Activated T-helper 1 cell treated with anti-CD3 and anti-CD28 coated beads, Interleukin-12 subunit alpha, Interleukin-12 subunit beta, Interleukin-2, Interleukin-4 antibody, amounts not matched to agents 30 ng/mL and 10 ng/mL and 1 ng/mL, durations not matched to agents 14 hours and 24 hours and 36 hours (primary cell): ENCODE measurements around the gene SEC14L2. TPM values are rescaled to one million over a fixed set of nuclear protein-coding genes. Genes with fewer than 3 reads are reported as not detected.

Experiments
- DNase-seq: peaks from one replicate; pipeline ENCODE4 v3.0.0; 2021; ENCODE audit warnings: low spot score
- H3K27ac Mint-ChIP-seq: one replicate; pipeline ENCODE4 v1.8.0; 2021; ENCODE audit warnings: mild to moderate bottlenecking, mixed read lengths
- H3K27me3 Mint-ChIP-seq: one replicate; pipeline ENCODE4 v1.8.0; 2022; ENCODE audit warnings: mild to moderate bottlenecking, moderate library complexity, mixed read lengths; ENCODE audit not compliant: insufficient read depth
- H3K36me3 Mint-ChIP-seq: one replicate; pipeline ENCODE4 v1.8.0; 2021; ENCODE audit warnings: low read depth, mixed read lengths
- H3K4me1 Mint-ChIP-seq: one replicate; pipeline ENCODE4 v1.8.0; 2021; ENCODE audit warnings: low read depth, mixed read lengths
- H3K4me3 Mint-ChIP-seq: one replicate; pipeline ENCODE4 v1.8.0; 2021; ENCODE audit warnings: mild to moderate bottlenecking, moderate library complexity, mixed read lengths
- H3K9me3 Mint-ChIP-seq: one replicate; pipeline ENCODE4 v1.8.0; 2021; ENCODE audit warnings: mixed read lengths
- intact Hi-C: fragments of 100-400 bp; cut with micrococcal nuclease; formaldehyde crosslinking; loops from one replicate; pipeline ENCODE4 v1.15.1; 2024
- total RNA-seq: library from RNA; stranded (reverse); gene quantifications from 2 replicates; pipeline ENCODE4 v1.2.3, GENCODE V29; 2022

SEC14L2 gene
- total RNA-seq, 1 donor from 2014 or later, result 25.6 TPM

DNA sequence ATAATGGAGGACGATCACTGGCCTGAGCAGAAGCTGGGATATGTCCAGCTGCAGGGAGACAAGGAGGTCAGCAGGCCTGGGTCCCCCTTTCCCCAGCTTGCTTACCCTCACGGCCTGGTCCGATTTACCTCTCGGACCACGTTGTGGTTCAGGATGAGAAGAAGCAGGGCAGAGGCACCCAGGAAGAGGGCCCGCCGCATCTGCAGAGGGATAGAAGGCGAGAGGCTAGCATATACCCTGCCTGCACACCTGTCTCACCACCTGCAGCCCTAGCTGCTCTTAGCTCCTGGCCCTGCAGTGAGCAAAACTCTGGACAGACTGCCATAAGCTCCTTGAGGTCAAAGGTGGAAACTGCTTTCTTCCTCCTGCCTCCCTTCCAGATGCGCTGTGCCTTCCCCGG lies 10.9 kb upstream of the SEC14L2 start:
- no peak overlapping the region for H3K27ac Mint-ChIP-seq
- peaks cover 2% of the 10 kb centered on the region for H3K36me3 Mint-ChIP-seq
- H3K4me1 Mint-ChIP-seq, result peaks cover 14% of the 10 kb centered on the region
- DNase-seq, result no peak
- intact Hi-C loops, result loop anchor here (2.0 to 5.0 kb wide), 2 partner anchors 79 to 277 kb away; no protein-coding TSS in a partner anchor
- H3K27me3 Mint-ChIP-seq, result no peaks in the 10 kb centered on the region
- H3K9me3 Mint-ChIP-seq, result no peaks in the 10 kb centered on the region
- H3K4me3 Mint-ChIP-seq, result peak overlapping the region; percentile 84

DNA sequence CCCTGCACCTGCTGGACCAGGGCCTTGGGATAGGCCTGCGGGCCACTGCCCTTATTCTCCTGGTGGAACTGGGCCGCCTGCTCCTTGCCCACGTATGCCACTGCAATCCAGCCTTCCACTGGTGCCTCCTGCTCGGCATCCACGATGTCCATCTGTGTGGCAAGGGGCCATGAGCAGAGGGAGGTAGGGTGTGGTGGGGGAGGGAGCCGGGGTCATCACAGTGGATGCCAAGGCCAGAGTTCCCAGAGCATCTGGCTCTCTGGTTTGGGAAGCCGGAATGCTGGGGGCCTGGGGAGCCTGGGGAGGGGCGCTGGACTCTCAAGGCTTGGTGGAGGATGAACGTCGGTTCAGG lies 10.2 kb upstream of the SEC14L2 start:
- Mint-ChIP-seq H3K4me3 (peak overlapping the region; percentile 84), H3K9me3 (no peaks in the 10 kb centered on the region)
- intact Hi-C loops, result loop anchor here (2.0 to 5.0 kb wide), 2 partner anchors 79 to 278 kb away; no protein-coding TSS in a partner anchor

DNA sequence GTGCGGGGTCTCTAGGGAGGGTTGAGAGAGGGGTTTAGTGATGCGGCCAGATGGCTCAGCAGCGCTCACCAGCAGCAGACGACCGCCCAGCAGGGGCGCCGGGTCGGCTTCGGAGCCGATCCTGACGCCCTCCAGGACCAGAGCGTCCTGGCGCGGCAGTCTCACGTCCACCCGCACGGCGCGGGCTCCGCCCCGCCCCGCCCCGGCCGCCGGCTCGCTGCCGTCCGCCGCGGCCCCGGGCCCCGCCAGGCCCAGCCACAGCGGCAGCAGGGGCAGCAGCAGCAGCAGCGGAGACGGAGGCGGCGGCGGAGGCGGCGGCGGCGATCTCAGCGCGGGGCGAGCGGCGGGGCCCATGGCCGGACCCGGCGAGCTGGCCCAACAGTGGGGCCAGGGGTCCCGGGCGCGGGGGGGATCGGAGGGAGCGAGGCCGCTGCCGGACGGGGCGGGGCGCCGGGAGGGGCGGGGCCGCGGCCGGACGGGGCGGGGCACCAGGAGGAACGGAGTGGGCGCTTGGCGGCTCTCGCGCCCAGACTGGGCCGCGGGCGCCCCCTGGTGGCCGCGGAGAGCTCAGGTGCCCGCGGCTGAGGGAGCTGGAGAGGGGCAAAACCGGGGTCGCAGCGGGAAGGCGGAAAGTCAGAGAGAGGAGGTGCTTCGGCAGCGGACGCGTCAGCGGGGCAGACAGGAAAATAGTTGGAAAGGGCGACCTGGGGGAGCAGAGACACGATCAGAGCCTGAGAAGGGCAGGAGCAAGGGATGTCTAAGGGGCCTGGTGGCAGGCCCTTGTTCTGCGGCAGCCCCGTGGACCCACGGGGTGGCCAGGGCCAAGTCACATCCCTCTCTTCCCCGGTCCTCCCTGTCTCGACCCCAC lies 9.6 kb upstream of the SEC14L2 start, which contains the start of gene RNF215:
Gene RNF215 (minus strand): TSS at position 452 of the 868 bp plus-strand sequence. CDS start 98 bp downstream, at position 354.
- peak within 1 kb of the TSS; percentile 56 for H3K27ac Mint-ChIP-seq
- peak; percentile 79 for DNase-seq

More for the DNA sequence above, 10.2 kb upstream of the SEC14L2 start:
- no peak for DNase-seq
- H3K27ac Mint-ChIP-seq, result no peak overlapping the region
- peaks cover 2% of the 10 kb centered on the region for H3K36me3 Mint-ChIP-seq
- H3K27me3 Mint-ChIP-seq, result no peaks in the 10 kb centered on the region
- peaks cover 20% of the 10 kb centered on the region for H3K4me1 Mint-ChIP-seq

DNA sequence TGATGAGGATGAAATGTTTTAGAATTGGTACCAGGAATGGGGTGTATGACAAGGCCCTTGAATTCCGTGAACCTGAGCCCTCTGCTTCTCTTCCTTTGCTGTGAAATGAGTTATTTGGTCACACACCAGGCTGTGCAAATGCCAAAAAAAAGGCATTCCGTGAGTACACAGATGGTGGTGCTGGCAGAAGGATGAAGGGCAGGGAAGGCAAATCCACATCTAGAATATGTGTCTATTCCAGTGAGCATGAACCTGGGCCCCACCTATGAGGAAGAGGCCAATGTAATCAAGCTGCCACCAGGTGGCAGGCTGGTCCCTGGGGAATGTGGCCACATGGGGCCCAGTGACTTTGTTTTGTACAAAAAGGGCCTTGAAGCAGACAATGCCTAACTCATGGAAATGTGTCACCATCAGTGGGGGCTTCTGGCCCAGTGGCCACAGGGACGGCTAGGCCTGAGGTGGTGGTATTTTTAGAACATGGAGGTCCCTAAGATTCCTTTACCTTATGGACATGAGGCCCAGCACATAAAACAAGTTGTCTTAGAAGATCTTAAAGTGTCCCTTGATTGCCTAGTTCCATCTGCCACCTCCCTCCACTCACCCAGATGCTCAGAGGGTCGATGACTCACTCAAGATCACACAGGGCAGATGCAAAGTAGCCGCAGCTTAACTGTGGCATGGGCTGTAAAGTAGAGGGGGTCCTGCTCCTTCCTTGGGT lies 5.7 kb upstream of the SEC14L2 start:
- H3K9me3 Mint-ChIP-seq, result no peaks in the 10 kb centered on the region
- no peak overlapping the region for H3K4me3 Mint-ChIP-seq
- peak; percentile 73 for DNase-seq
- intact Hi-C loops, result loop anchor here (1.0 to 5.0 kb wide), 5 partner anchors 35 to 211 kb away; partner anchors contain the start of genes CASTOR1 and OSM
- H3K4me1 Mint-ChIP-seq, result peaks cover 46% of the 10 kb centered on the region
- no peaks in the 10 kb centered on the region for H3K27me3 Mint-ChIP-seq
- peak overlapping the region; percentile 88 for H3K27ac Mint-ChIP-seq
- peaks cover 2% of the 10 kb centered on the region for H3K36me3 Mint-ChIP-seq

More for the DNA sequence above, 9.6 kb upstream of the SEC14L2 start, which contains the start of gene RNF215:
- Mint-ChIP-seq H3K4me3 (peak within 1 kb of the TSS; percentile 84), H3K36me3 (peaks cover 2% of the 10 kb centered on the region), H3K27me3 (no peaks in the 10 kb centered on the region), H3K4me1 (peaks cover 25% of the 10 kb centered on the region), H3K9me3 (no peaks in the 10 kb centered on the region)
- intact Hi-C loops, result loop anchor here (1.0 to 5.0 kb wide), 7 partner anchors 31 to 278 kb away; partner anchors contain the start of genes OSM and SF3A1

DNA sequence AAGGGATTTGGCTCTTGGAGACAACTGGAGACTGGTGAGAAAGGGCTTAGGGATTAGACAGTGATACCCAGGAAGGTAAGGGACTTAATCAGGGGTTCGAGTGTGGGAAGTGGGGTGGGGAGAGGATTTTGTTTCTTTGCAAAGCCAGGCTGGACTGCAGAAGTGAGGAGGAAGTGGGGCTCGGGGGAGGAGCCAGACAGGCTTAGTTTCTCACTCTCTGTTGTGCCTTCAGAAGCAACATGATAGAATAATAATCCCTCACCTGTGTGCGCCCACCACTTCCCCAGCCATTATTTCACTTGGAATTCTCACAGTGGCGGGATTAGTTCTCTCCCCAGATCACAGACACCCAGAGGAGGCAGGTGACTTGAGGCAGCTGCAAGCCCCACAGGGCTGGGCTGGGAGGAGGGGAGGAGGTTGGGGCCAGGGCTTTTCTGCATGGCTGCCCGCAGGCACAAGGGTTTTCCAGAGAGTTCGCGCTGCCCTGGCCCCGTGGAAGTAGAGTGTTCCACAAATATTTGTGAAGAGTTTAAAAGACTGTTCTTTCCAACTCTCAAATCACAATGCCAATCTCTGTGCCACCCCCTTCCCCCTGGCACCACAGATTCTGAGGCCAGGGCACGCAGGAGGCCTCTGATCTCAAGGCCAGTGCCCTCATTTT lies 4.0 kb upstream of the SEC14L2 start:
- Mint-ChIP-seq H3K27ac (peak overlapping the region; percentile 40), H3K9me3 (no peaks in the 10 kb centered on the region), H3K4me1 (peaks cover 47% of the 10 kb centered on the region), H3K36me3 (peaks cover under 1% of the 10 kb centered on the region), H3K27me3 (no peaks in the 10 kb centered on the region), H3K4me3 (no peak overlapping the region)
- no peak for DNase-seq
- intact Hi-C loops, result loop anchor here (5.0 kb wide), 1 partner anchor 210 kb away; no protein-coding TSS in a partner anchor

DNA sequence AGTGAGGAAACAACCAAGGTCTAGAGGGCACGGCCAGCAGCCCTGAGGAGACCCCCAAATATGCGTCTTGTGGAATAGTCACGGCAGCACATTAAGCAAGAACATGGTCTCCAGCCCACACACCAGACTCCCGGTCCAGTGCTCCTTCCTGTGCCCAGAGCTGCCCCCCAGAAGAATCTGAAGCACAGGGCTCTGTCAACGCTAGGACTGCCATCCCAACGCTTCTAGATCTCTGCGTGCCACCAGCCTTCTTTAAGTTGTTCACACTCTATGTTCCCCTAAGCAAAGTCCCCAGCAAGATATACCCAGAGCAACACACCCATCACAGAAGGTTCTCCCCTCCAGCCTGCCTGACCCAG lies 3.5 kb upstream of the SEC14L2 start:
- Mint-ChIP-seq H3K4me3 (no peak overlapping the region), H3K36me3 (peaks cover 3% of the 10 kb centered on the region)
- intact Hi-C loops, result loop anchor here (5.0 kb wide), 1 partner anchor 209 kb away; no protein-coding TSS in a partner anchor

DNA sequence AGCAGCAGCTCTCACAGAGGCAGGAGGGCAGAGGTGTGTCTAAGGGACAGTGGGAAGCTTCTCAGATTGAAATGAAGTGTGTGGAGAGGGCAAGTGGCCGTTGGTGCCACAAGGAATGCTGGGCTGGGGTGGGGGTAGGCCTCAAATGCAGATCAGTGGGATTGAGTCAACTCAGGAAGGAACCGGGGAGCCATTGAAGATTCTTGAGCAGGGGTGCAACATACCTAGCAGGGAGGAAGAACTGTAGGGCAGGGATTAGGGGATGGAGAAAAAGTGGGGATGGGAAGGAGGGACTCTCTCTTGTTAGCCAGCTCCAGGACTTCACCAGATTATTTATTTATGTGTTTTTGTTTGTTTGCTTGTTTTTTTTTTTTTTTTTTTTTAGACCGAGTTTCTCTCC lies 2.9 kb upstream of the SEC14L2 start:
- H3K27me3 Mint-ChIP-seq, result no peaks in the 10 kb centered on the region
- H3K9me3 Mint-ChIP-seq, result no peaks in the 10 kb centered on the region
- intact Hi-C loops, result loop anchor here (5.0 kb wide), 1 partner anchor 208 kb away; no protein-coding TSS in a partner anchor
- H3K27ac Mint-ChIP-seq, result no peak overlapping the region
- peaks cover 5% of the 10 kb centered on the region for H3K36me3 Mint-ChIP-seq
- H3K4me3 Mint-ChIP-seq, result peak overlapping the region; percentile 21
- DNase-seq, result no peak
- H3K4me1 Mint-ChIP-seq, result peaks cover 58% of the 10 kb centered on the region

More for the DNA sequence above, 3.5 kb upstream of the SEC14L2 start:
- Mint-ChIP-seq H3K4me1 (peaks cover 52% of the 10 kb centered on the region), H3K27ac (no peak overlapping the region), H3K27me3 (no peaks in the 10 kb centered on the region), H3K9me3 (no peaks in the 10 kb centered on the region)
- DNase-seq, result no peak

DNA sequence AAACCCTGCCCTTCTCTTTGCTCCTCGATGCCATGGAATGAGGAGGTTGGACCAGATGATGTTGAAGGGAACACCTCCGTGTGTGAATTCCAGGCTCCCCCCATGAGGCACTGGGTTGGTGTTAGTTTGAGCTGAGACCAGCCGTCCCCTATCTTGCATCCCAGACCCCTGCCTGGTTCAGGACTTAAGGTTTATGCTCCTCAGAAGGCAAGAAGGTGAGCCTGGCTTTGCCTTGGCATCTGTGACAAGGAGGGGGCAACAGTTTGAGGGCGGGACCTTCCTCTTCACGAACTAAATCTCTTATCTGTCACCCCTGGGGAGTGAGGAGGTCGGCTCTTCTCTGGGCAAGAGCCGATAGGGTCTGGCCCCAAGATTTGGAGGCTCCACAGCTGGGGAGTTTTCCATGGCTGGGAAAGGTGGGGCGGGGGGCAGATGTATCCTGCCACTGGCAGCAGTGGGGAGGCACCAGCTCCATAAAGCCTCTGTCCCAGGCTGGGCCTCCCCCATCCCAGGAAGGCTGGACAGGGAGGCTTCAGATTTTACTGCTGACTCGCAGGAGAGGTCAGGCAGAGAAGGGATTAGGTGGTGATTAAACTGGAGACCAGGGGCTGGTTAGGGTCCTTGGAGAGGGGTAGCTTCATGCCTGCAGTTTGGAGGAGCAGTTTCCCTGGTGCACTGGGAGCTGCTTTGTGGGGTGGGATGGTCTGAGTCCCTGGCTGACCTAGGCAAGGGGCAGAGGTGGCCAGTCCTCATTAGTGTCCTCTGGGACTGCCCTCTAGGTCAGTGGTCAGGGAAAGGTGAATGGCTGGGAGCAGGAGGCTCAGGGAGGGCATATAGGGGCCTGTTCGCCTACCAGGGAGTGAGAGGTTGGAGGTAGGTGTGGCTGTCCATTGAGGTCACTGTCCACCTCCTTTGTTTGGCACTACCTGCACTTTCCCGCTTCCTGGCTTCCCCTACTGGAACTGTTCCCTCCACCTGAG lies 1.1 kb downstream of the SEC14L2 start:
- H3K4me3 Mint-ChIP-seq, result peak overlapping the region; percentile 86
- H3K9me3 Mint-ChIP-seq, result no peaks in the 10 kb centered on the region
- DNase-seq, result no peak
- H3K27ac Mint-ChIP-seq, result peak overlapping the region; percentile 58
- H3K36me3 Mint-ChIP-seq, result peaks cover 13% of the 10 kb centered on the region
- intact Hi-C loops, result loop anchor here (1.0 kb wide), 1 partner anchor 28 kb away; no protein-coding TSS in a partner anchor
- no peaks in the 10 kb centered on the region for H3K27me3 Mint-ChIP-seq
- H3K4me1 Mint-ChIP-seq, result peaks cover 46% of the 10 kb centered on the region

DNA sequence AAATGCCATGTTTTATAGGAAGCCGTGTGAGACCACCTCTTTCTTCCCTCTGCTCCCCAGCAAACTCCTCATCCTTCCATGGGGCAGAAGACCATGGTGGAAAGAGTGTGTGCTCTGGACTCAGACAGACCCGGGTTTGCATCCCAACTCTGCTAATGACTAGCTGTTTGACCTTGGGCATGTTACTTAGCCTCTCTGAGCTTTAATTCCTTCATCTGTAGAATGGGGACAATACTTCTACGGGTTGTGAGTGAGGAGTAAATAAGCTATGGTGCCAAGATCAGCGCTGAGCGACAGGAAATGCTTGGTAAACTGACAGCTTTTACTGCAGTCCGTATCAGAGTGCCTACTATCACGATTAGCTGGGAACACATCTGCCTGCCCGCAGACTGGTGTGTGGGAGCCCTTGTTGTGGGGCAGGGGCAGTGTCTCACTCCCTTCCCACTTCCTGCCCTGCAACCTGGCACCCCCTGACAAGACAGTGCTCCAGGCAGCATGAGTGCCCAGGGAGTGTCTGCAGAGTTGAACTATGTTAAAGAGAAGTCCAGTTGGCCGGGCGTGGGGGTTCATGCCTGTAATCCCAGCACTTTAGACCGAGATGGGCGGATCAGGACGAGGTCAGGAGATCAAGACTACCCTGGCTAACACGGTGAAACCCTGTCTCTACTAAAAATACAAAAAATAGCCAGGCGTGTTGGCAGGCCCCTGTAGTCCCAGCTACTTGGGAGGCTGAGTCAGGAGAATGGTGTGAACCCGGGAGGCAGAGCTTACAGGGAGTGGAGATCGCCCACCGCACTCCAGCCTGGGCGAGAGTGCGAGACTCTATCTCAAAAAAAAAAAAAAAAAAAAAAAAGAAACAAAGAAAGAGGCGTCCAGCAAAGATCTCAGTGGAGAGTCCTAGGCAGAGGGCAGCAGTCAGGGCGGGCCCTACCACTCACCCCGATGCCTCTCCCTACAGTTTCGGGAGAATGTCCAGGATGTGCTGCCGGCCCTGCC lies 2.2 kb downstream of the SEC14L2 start:
- H3K27me3 Mint-ChIP-seq, result no peaks in the 10 kb centered on the region
- intact Hi-C loops, result no loop called here
- H3K36me3 Mint-ChIP-seq, result peaks cover 15% of the 10 kb centered on the region
- H3K4me3 Mint-ChIP-seq, result peak overlapping the region; percentile 86
- no peaks in the 10 kb centered on the region for H3K9me3 Mint-ChIP-seq
- peaks cover 38% of the 10 kb centered on the region for H3K4me1 Mint-ChIP-seq
- DNase-seq, result no peak
- no peak overlapping the region for H3K27ac Mint-ChIP-seq

DNA sequence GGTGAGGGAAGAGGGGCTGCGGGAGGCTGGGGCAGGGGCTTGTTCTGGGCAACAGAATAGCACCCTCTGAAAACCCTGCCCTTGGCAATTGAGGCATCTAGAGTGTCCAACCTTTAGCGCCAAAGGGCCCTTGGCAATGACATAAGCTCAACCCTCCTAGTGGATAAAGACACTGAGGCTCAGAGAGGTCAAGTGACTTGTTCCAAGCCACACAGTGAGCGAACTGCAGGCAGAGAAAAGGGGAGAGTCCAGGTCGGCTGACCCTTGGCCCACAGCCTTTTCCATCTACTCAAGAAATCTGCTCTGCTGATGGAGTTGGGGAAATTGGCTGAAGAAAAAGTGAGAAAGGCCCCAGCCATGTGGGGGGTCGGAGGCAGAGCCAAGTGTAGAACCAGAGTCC lies 2.9 kb downstream of the SEC14L2 start:
- H3K9me3 Mint-ChIP-seq, result no peaks in the 10 kb centered on the region
- H3K4me1 Mint-ChIP-seq, result peaks cover 38% of the 10 kb centered on the region
- no peak for DNase-seq
- no peak overlapping the region for H3K4me3 Mint-ChIP-seq
- H3K27ac Mint-ChIP-seq, result no peak overlapping the region
- no peaks in the 10 kb centered on the region for H3K27me3 Mint-ChIP-seq
- intact Hi-C loops, result no loop called here
- peaks cover 15% of the 10 kb centered on the region for H3K36me3 Mint-ChIP-seq

DNA sequence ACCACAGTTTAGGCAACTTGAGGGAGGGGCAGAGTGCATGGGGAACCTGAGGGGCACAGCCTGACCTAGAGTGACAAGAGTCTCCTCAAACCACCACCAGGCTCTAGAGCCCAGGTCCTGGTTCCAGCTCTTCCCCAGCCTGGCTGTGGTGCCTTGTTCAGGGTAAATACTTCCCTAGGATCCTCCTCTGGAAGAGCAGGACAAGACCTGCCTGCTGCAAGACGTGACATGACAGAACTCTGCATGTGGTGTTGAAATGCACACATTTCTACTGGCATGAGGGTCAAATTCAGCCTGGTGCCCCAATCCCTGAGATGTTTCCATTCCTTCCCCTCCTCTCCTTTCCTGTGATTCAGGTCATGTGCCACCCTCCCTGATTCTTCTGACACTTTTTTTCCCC lies 3.3 kb downstream of the SEC14L2 start:
- H3K9me3 Mint-ChIP-seq, result no peaks in the 10 kb centered on the region
- intact Hi-C loops, result no loop called here
- no peak for DNase-seq
- no peak overlapping the region for H3K4me3 Mint-ChIP-seq
- peaks cover 38% of the 10 kb centered on the region for H3K4me1 Mint-ChIP-seq
- no peaks in the 10 kb centered on the region for H3K27me3 Mint-ChIP-seq
- H3K36me3 Mint-ChIP-seq, result peaks cover 15% of the 10 kb centered on the region
- no peak overlapping the region for H3K27ac Mint-ChIP-seq
